ENCODE measurements around the gene MBNL1.

MBNL1 gene

DNA sequence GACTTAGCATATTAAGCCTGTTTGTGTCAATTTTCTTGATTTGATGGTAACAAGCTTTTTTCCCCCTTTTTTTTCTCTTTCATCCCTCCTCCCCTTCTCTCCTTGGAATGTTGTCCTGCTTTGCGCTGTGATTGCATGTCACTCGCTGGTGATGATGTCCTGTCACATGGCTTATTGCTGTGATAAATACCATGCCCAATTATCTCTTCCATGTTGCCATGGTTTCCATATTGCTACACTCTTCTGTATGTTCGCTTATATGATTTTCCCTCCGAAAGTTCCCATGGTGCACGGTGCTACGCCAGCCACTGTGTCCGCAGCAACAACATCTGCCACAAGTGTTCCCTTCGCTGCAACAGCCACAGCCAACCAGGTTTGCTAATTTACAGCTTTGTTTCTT is 187.3 kb downstream of the MBNL1 start:
- DNase-seq (ENCODE audit: low read depth, low spot score), result no peak
- Histone ChIP-seq H3K9ac (ENCODE audit: insufficient read length) (no peak overlapping the region), H3K4me3 (no peak overlapping the region), H3K9me3 (ENCODE audit: low read depth, low read length) (no peaks in the 10 kb centered on the region), H3K27ac (no peak overlapping the region), H3K36me3 (ENCODE audit: insufficient read depth, low read length) (peaks cover 40% of the 10 kb centered on the region)
- TF ChIP-seq FOXP2 (optimal IDR thresholded peaks at IDR 0.05; ENCODE audit: control extremely low read depth, extremely low read length, insufficient read depth), result no peak
- TF ChIP-seq POLR2AphosphoS5 (IDR thresholded peaks at IDR 0.05; ENCODE audit: borderline replicate concordance, low read depth, low read length), result no peak
- no peak for TF ChIP-seq EZH2 (IDR thresholded peaks at IDR 0.05)

DNA sequence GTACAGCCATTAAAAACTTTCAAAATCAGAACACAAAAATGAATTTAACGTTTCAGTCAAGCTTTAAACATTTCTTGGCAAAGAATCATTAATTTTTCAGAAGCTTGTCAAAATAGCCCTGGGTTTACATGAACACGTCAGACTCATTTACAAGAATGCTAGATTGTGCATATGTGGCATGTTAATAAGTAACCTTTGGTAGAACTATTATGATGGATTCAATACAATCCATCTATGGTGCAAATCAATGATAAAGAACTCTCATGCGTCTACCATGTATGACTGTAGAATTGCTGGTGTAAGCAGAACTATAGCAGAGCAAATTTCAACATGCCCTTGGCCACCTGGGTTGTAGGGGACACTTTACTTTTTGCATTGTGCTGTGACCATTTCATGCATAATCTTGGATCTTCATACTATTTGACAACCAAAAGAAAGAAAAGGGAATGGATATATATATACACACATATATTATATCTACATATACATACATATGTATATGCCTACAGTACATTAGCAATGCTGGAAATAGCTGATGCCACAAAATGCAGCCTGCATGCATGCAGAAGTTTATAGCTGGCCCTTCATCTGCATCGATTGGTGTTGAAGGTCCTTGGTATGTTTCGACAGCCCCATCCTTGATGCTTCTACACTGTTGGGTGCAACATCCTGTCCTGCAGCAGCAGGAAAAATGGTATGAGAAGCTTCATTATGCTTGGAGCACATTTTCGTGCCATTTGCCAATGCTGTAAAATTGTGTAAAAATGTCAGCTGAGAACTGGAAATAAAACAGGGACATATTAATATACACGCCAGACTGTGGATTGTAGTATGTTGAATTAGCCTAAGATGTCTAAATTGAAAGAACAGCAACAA is 189.0 kb downstream of the MBNL1 start:
- Histone ChIP-seq H3K36me3 (ENCODE audit: insufficient read depth, low read length) (peaks cover 50% of the 10 kb centered on the region), H3K27ac (peak overlapping the region; percentile 87), H3K4me3 (peak overlapping the region; percentile 12), H3K9ac (ENCODE audit: insufficient read length) (peak overlapping the region; percentile 21), H3K9me3 (ENCODE audit: low read depth, low read length) (no peaks in the 10 kb centered on the region)
- TF ChIP-seq POLR2AphosphoS5 (IDR thresholded peaks at IDR 0.05; ENCODE audit: borderline replicate concordance, low read depth, low read length), result no peak
- peak; percentile 73 for TF ChIP-seq FOXP2 (optimal IDR thresholded peaks at IDR 0.05; ENCODE audit: control extremely low read depth, extremely low read length, insufficient read depth)
- DNase-seq (ENCODE audit: low read depth, low spot score), result no peak

DNA sequence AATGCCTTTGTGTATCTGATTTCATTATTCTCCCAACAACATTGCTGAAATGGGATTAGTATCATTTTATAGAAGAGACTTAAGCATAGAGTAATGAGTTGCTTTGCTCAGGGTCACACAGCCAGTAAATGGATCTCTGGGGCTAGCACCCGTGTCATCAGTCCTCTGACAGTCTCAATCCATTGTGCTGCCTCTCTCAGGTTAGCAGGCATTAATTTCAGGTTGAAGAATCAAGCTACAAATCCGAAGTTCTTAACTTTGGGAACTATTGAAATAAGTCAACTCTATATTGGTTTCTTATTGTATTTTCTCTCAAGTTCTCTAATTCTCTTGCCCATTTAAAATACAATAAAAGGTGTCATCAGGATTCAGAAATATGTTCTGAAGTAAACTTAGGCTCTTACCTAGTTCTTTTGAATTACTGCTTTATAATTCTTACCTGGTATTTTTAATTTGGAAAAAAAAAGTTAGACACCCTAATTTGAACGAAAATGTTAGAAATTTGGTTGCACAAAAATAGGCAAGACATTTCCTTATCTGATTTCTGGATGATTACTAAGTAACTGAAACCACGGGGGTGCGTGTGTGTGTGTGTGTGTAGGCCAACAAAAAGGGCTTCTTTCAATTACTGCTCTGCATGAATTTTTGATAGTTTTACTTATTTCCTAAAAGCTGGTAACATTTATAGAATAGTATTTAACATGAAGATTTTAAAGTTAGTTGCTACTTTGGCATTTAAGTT is 189.8 kb downstream of the MBNL1 start:
- Histone ChIP-seq H3K9ac (ENCODE audit: insufficient read length) (peak overlapping the region; percentile 21), H3K27ac (peak overlapping the region; percentile 87), H3K36me3 (ENCODE audit: insufficient read depth, low read length) (peaks cover 52% of the 10 kb centered on the region), H3K4me3 (peak overlapping the region; percentile 12), H3K9me3 (ENCODE audit: low read depth, low read length) (no peaks in the 10 kb centered on the region)
- no peak for DNase-seq (ENCODE audit: low read depth, low spot score)
- TF ChIP-seq POLR2AphosphoS5 (IDR thresholded peaks at IDR 0.05; ENCODE audit: borderline replicate concordance, low read depth, low read length) (no peak), EZH2 (IDR thresholded peaks at IDR 0.05) (no peak), FOXP2 (optimal IDR thresholded peaks at IDR 0.05; ENCODE audit: control extremely low read depth, extremely low read length, insufficient read depth) (no peak)

DNA sequence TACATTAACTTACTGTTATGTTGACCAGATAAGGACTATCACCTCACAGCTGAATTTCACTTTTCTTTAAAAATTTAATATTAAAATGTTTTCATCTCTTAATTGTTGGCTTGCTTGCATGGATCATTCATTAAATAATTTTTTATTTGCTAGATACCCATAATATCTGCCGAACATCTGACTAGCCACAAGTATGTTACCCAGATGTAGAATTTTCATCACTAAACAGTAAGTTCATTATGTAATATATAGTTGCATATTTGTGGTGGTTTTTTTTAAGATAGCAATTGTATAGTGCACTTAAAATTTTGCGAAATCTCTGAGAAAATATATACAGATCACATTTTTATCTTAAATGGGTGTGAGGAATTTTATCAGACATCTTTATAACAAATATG is 190.4 kb downstream of the MBNL1 start:
- no peak overlapping the region for H3K9ac ChIP-seq (ENCODE audit: insufficient read length)

DNA sequence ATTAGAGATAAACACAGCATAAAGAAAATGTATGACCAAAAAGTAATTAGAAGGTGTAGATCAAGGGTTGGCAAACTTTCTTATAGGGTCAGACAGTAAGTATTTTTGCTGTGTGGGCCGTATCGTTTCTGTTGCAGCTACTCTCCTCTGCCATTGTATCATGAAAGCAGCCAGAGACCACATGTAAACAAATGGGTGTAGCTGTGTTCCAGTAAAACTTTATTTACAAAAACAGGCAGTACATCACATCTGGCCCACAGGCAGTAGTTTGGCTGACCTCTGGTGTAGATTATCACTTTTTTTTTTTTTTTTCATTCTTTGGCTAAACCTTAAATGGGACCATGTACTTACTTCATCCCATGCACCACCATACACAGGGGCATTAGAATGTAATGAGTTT is 190.8 kb downstream of the MBNL1 start:
- Histone ChIP-seq H3K4me3 (no peak overlapping the region), H3K9ac (ENCODE audit: insufficient read length) (no peak overlapping the region), H3K36me3 (ENCODE audit: insufficient read depth, low read length) (peaks cover 55% of the 10 kb centered on the region), H3K27ac (peak overlapping the region; percentile 87), H3K9me3 (ENCODE audit: low read depth, low read length) (no peaks in the 10 kb centered on the region)
- no peak for TF ChIP-seq EZH2 (IDR thresholded peaks at IDR 0.05)
- DNase-seq (ENCODE audit: low read depth, low spot score), result no peak

More for the DNA sequence above, 190.4 kb downstream of the MBNL1 start:
- Histone ChIP-seq H3K27ac (peak overlapping the region; percentile 87), H3K36me3 (ENCODE audit: insufficient read depth, low read length) (peaks cover 55% of the 10 kb centered on the region), H3K9me3 (ENCODE audit: low read depth, low read length) (no peaks in the 10 kb centered on the region), H3K4me3 (peak overlapping the region; percentile 12)
- DNase-seq (ENCODE audit: low read depth, low spot score), result no peak
- TF ChIP-seq FOXP2 (optimal IDR thresholded peaks at IDR 0.05; ENCODE audit: control extremely low read depth, extremely low read length, insufficient read depth) (no peak), POLR2AphosphoS5 (IDR thresholded peaks at IDR 0.05; ENCODE audit: borderline replicate concordance, low read depth, low read length) (no peak), EZH2 (IDR thresholded peaks at IDR 0.05) (no peak)

DNA sequence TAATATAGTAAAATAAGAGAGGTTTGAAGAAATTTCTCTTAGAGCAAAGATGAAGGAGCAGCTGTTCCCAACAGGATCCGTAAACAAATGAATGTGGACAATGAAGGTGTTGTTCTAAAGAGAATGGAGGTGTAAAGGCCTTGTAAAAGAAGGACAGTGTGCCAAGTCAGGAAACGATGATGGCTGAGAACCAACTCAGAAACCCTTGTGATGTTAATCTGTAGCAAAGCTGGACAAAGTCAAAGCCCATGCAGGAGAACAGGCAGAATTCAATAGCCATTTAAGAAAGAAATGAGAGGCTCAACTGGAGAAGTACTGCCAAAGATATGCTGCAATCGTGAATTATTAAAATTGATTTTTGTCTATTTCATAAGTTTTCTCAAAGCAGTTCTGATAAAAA is 192.2 kb downstream of the MBNL1 start:
- peaks cover 57% of the 10 kb centered on the region for H3K36me3 ChIP-seq (ENCODE audit: insufficient read depth, low read length)
- TF ChIP-seq EZH2 (IDR thresholded peaks at IDR 0.05), result no peak
- TF ChIP-seq POLR2AphosphoS5 (IDR thresholded peaks at IDR 0.05; ENCODE audit: borderline replicate concordance, low read depth, low read length), result no peak
- no peak for TF ChIP-seq FOXP2 (optimal IDR thresholded peaks at IDR 0.05; ENCODE audit: control extremely low read depth, extremely low read length, insufficient read depth)

DNA sequence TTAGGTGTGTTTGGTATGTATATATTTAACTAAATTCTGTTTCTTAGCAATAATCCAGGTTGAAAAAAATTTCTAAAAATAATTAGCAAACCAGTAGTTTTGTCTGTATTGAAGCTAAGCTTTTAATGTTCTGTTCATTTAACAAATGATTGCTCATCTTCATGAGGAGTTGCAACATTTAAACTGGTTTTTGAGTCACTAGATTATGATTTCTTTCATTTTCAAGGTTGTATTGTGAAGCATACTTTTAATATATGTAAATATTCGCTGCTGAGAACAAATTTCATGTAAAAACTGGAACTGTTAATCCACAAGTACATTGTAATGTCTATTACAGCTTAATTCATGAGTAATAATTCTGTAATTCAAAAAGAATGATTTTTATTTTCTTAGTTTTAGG is 192.7 kb downstream of the MBNL1 start:
- Histone ChIP-seq H3K9ac (ENCODE audit: insufficient read length) (peak overlapping the region; percentile 20), H3K27ac (peak overlapping the region; percentile 74), H3K4me3 (no peak overlapping the region), H3K9me3 (ENCODE audit: low read depth, low read length) (no peaks in the 10 kb centered on the region), H3K36me3 (ENCODE audit: insufficient read depth, low read length) (peaks cover 52% of the 10 kb centered on the region)
- TF ChIP-seq EZH2 (IDR thresholded peaks at IDR 0.05), result no peak
- no peak for TF ChIP-seq POLR2AphosphoS5 (IDR thresholded peaks at IDR 0.05; ENCODE audit: borderline replicate concordance, low read depth, low read length)
- TF ChIP-seq FOXP2 (optimal IDR thresholded peaks at IDR 0.05; ENCODE audit: control extremely low read depth, extremely low read length, insufficient read depth), result no peak
- DNase-seq (ENCODE audit: low read depth, low spot score), result no peak

More for the DNA sequence above, 192.2 kb downstream of the MBNL1 start:
- Histone ChIP-seq H3K4me3 (no peak overlapping the region), H3K9ac (ENCODE audit: insufficient read length) (peak overlapping the region; percentile 20), H3K9me3 (ENCODE audit: low read depth, low read length) (no peaks in the 10 kb centered on the region), H3K27ac (peak overlapping the region; percentile 74)
- DNase-seq (ENCODE audit: low read depth, low spot score), result no peak

DNA sequence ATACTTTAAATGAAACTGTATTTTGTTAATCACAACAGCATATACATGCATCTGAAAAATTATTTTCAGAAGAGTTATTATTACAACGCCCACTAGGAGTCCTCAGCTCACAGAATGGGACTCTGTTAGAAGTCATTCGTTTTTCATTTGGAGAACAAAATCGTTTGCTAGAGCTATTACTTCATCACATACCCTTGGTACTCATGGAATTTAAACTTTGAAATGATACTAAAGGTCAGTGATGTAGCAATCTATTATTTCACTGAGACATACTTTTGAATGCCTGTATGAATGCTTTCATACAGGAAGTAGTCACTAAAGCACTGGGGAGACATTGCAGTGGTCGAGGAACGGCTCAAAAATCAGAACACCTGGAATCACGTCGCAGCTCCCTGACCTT is 198.1 kb downstream of the MBNL1 start:
- no peak overlapping the region for H3K4me3 ChIP-seq
- DNase-seq (ENCODE audit: low read depth, low spot score), result no peak
- H3K27ac ChIP-seq, result no peak overlapping the region
- no peak overlapping the region for H3K9ac ChIP-seq (ENCODE audit: insufficient read length)
- no peaks in the 10 kb centered on the region for H3K9me3 ChIP-seq (ENCODE audit: low read depth, low read length)
- H3K36me3 ChIP-seq (ENCODE audit: insufficient read depth, low read length), result peaks cover 28% of the 10 kb centered on the region
- no peak for TF ChIP-seq POLR2AphosphoS5 (IDR thresholded peaks at IDR 0.05; ENCODE audit: borderline replicate concordance, low read depth, low read length)
- TF ChIP-seq FOXP2 (optimal IDR thresholded peaks at IDR 0.05; ENCODE audit: control extremely low read depth, extremely low read length, insufficient read depth), result no peak
- TF ChIP-seq EZH2 (IDR thresholded peaks at IDR 0.05), result no peak
